Adrenal gland (tissue), 5 donors: Measurements from ENCODE around the gene FAM53B.

Source experiments
- CTCF ChIP-seq, 6 experiments: fragments of 450-650 bp in 4 of 6; fragments of 200-600 bp in 2 of 6; sonication (generic) in 1 of 6; IDR thresholded peaks; 1 replicate in 5 of 6; 2 replicates in 1 of 6; pipeline versions ENCODE4 v1.5.1 to v1.8.0; 2016 to 2021; ENCODE audit warnings: antibody characterized with exemption in 6 of 6, mild to moderate bottlenecking in 2 of 6, moderate library complexity in 1 of 6
- POLR2A ChIP-seq, 2 donors: fragments of 450-650 bp; IDR thresholded peaks; one replicate each; pipeline ENCODE4 v1.6.1; 2017; ENCODE audit warnings: antibody characterized with exemption in 2 of 2, mild to moderate bottlenecking in 2 of 2, moderate library complexity in 1 of 2
- donor health status: DM: no; HTN: no; CAD: no.

- TF ChIP-seq CTCF (IDR thresholded peaks at IDR 0.05) = no peak
- no peak for TF ChIP-seq POLR2A (IDR thresholded peaks at IDR 0.05)
Observed at GRCh38 chr10:124650263-124650662, 93.9 kb downstream of the FAM53B start.
